Activated T-cell treated with anti-CD3 and anti-CD28 coated beads for 48 hours (primary cell): Measurements from ENCODE around the gene CEP170.
"Not testable (repeated sequence)": the region's sequence is repeated elsewhere in the genome, so short reads cannot be mapped to it uniquely, and the experiment has no call there.

ENCODE experiments used
- DNase-seq: peaks from one replicate; pipeline ENCODE4 v3.0.0-alpha.2; 2020; ENCODE audit warnings: low read depth

The CEP170 gene

DNA sequence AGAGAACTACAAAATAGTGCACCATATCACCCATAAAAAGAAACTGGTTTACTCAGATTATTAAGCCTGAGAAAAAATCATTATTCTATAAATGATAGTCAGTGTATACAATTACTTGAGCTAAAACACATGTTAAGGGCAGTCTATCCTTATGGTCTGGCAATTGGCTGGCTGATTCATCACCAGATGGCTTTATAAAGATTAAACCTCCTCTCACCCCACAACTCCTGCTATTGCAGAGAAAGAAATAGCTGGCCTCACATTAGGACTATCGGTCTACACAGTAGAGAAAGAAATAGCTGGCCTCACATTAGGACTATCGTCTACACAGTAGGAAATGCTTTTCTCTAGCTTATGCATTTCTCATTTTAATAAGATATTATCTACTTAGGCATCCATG, 21.2 kb downstream of the CEP170 start:
- DNase-seq: no peak

DNA sequence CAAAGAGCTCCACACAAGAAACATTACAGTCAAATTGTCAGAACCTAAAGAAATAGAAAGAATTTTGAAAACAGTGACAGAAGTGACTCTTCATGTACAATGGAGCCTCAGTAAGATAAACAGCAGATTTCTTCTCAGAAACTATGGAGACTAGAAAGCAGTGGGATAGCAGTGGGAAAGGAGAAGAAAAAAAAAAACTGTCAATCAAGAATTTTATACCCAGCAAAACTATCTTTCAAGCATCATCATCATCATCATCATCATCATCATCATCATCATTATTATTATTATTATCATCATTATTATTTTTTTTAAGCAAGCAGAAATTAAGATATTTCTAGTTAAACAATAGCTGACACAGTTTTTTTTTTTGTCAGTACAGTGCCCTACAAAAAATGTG, 24.2 kb downstream of the CEP170 start:
- no peak for DNase-seq

DNA sequence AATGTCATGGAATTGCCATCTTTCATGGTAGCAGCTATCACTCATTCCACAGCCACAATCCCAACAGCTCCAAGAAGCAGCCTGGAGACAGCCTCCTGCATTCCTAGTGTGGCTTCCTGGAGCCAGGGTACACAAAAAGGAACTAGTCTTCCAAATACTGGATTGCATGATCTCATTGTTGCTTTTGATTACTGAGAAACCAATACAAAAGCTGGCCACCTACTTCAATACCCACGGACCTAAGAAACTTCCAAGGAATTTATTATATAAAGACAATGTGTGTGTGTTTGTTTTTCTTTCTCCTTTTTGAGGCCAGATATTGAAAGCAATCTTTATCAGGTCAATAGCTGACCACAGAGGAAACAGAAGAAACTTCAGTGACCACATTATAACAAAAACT, 25.6 kb downstream of the CEP170 start:
- DNase-seq: no peak

DNA sequence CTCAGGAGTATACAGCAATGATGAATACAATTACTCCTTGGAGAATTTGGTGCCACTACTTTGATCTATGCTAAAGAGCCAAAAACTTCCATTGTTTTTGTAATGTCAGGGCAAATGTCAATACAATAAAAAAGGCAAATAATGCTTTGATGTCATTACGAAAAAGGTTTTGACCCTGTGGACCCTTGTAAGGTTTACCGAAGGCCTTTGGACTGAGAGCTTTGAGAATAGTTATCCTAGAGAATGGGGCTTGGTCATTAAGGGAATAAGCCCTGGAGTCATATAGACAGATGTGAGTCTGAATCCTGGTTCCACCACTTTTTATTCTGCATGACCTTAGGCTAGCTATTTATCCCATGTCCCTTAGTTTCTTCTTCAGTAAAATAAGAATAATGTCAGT, 27.5 kb downstream of the CEP170 start:
- DNase-seq: no peak

DNA sequence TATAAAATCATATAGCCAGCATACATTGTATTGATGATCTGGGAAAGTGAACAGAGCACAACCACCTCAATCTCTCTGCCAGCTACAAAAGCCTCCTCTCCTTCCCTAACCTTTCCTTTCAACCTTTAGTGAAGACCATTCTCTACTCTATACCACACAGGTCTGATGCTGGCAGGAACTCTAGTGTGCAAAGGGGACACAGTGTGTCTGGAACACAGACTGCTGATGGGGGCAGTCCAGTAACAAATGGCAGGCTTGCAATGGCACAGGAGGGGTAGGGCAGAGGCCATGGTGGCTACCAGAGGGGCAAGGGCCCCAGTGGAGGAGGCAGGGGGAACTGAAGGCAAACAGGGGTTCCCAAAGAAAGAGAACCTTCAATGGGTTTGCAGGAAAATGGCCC, 37.0 kb downstream of the CEP170 start:
- DNase-seq: no peak

DNA sequence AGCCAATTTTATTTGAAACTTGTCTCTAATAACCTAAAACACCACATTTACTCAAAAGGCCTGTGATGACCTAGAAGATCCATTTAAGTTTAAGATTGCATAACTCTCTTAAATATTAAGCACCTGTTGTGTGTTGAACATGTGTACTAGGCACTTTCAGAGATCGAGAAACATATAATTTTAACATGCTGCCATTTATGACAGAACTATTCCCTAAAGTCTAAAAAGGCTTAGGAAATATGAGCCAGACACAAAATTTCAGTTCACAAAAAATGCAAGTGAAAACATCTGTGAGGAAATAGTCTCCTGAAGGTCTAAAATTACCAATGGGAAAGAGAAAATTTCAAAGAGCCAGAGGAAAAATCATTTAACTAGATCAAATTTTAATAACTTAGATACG, 37.7 kb downstream of the CEP170 start:
- no peak for DNase-seq

DNA sequence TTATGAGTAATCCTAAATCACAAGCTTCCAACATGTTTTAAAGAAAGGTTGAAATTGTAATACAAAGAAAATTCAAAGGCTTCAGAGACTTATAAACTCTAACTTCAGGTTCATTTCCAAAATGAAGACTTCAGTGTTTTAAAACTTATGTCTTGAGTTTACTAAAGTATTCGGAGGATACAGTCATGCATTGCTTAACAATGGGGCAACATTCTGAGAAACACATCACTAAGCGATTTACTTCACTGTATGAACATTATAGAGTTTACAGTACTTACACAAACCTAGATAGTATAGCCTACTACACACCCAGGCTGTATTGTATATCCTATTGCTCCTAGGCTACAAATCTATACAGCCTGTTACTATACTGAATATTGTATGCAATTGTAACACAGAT, 38.3 kb downstream of the CEP170 start:
- no peak for DNase-seq

DNA sequence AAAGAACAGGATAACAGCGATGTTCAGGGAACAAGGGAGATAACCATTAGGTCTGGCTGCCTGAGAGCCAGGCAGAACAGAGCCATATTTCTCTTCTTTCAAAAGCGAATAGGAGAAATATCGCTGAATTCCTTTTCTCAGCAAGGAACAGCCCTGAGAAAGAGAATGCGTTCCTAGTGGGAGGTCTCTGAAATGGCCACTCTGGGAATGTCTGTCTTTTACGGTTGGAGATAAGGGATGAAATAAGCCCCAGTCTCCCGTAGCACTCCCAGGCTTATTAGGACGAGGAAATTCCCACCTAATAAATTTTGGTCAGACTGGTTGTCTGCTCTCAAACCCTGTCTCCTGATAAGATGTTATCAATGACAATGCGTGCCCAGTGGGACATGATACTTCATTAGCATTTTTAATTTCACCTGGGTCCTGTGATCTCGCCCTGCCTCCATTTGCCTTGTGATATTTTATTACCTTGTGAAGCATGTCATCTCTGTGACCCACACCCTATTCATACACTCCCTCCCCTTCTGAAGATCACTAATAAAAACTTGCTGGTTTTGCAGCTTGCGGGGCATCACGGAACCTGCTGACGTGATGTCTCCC, 39.7 kb downstream of the CEP170 start:
- DNase-seq: not testable (repeated sequence)

DNA sequence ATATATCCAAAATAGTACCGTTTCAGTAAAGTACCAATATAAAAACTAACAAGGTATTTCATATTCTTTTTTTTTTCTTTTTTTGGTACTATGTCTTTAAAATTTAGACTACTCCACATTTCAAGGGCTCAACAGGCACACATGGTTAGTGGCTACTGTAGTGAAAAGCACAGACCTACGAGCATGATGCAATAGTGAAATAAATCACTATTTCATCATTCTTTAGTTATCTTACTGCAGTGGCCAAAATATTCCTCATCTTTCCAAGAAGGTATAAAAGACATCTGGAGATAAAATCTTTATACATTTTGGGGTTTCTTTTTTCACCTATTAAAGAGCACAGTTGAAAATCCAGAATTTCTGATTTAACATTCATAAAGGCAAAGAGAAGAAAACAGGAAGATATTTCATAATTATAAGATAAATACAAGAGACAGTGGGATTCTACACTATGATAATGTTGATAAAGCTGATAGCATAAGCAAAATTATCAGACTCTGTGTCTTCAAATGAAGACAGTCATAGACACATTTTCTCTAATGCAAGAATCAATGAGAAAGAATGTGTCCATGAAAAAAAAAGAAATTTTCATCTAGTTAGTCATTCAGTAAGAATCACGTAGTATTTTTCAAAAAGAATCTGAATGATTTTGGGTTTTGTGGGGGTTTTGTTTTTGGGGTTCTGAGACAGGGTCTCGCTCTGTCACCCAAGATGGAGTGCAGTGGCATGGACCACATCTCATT, 41.9 kb downstream of the CEP170 start:
- DNase-seq: no peak

DNA sequence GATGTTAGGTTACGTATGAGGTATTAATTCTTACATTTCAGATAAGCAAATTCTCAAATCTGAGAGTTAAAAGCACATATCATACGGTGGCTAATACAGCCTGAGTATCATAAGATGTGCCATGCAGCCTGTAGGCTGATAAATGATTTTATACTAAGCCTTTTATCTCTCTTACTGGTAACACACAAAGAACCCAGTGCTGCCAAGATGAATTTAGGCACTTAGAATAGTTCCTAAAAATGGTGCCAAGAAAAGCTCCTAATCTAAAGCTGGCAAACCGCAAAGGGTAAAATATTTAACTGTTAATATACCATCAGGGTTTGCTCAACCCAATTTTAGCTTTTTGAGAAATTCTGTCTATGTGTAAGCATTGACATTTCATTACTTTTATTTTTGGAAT, 43.1 kb downstream of the CEP170 start:
- not testable (repeated sequence) for DNase-seq

DNA sequence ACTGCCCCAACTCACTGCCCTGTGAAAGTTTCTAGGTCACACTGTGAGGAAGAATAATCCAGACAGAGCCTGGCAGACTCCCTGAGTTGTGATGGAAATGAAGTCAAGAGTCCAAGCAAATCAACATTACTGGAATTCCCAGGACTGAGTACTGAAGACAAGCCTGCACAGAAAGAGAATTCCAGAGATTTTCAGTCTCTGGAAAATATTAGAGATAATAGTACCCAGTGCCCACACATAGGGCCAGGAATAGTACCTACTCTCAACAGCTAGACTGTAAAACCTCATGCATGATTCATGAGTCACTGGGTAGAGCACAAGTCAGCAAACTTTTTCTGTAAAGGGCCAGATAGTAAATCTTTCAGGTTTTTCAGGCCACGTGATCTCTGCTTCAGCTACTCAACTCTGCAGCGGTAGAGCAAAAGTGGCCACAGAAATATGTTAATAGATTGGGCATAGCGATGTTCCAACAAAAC, 50.0 kb downstream of the CEP170 start:
- not testable (repeated sequence) for DNase-seq

DNA sequence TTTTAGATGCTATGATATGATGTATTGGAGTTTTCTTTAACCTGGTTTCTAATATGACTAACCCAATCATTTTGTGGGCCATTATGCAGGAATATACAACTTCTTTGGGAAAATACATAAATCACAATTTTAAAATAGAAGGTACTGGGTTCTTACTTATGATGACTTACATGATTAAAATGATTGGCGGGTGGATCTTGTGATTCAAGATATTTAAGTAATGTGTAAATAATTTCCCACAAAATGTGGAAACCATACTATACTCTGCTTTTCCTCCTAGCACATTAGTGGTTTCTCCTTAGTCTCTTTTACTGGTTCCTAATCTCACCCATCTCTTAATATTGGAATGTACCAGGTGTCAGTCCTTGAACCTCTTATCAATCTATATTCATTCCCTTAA, 50.7 kb downstream of the CEP170 start:
- DNase-seq: not testable (repeated sequence)

DNA sequence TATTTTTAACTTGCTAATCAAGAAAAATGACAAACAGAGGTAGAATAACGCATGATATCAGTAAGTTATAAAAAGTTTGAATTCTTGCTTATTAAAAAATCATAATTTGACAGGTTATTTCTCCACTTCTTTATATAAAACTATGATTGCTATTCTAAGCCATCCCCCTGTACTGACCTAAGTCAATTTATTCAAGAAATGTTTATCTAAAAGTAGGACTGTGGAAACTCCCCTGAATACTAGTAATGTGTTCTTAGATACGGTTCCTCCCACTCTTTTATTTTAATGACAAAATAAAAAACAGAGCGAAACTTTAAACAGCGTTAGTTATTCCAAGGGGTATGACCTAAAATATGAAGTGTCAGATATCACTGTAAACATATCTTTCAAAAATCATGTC, 51.9 kb downstream of the CEP170 start:
- not testable (repeated sequence) for DNase-seq

DNA sequence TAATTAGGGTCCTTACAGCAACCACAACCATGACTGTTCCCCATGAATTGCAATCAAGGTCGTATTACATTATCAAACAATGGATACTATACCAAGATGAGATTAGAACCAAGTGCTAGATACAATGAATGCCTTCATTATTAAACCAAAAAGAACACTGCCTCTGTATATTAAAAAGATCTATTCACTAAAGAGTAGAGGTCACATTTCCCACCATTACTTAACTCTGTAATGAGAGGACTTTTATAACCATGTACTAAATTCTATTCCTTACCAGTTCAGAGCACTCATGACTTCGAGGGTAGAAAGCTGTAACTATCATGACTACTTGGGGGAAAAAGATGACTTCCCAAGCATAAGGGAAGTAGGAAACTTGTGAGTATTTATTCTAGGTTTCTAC, 53.8 kb downstream of the CEP170 start:
- DNase-seq: not testable (repeated sequence)

DNA sequence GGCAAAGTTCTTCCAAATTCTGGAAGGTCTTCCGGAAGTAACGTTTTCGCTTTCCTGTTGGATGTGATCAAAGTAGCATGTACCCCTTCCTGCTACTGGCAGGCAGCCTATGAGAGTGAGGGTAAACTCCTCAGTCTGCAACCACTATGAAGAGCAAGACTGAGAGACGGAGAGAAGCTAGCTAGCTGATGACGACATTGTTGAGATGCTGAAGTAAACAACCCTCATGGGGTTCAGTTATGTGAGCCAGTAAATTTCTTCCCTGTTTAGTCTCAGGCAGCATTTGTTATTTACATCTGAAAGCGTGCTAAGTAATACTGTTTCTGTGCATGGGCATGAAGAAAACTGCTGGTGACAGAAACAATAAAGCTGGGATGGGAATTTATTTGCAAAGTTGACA, 57.6 kb downstream of the CEP170 start:
- not testable (repeated sequence) for DNase-seq

DNA sequence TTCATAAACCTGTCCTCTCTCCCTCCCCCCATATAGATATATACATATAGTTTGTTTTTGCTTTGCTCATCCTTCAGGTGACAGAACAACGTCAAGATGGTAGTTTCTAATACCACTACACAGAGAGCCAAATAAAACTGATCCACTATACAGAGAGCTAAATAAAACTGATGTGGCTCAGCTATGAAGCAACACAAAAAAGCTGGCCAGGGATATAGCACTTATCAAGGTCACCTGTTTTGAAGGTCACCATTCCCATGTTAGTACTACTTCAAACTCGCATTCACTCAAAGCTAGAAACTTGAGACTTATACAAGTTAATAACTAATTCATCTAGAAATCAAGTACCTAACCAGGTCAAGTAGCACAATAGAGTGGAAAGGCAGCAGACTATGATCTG, 61.8 kb downstream of the CEP170 start:
- DNase-seq: not testable (repeated sequence)

DNA sequence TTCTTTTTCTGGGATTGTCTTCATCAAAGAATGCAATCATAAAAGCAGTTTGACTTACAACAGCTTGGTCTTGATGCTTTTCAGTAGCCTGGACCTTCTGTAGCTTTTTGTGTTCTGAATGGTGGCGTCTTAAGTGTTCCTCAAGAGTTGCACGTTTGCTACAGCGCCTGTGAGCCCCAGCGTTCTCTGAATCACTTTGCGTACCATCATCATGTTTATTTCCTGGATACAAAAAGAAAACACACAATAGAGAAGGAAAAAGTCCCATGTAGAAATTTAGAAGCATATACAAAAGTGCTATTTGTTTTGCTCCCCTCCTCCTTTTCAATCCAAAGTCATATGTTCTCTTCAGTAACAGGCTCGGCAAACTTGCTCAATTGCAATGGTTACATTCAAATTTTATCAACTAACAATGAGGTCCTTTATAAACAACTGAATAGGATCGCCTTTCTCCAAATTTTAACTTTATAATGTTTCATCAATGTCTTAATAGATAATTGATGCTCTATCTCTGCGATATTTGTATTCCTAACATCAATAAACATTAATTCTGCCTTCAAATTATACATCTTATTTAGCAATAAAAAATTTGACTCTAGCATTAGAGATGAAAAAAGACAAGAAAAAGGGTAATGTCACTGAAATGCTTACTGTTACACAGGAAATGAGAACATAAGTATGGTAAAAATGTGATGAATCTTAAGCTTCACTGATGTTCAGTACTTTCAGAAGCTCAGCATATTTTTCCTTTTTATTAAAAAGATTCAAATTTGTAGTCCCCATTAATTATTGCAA, 68.7 kb downstream of the CEP170 start:
- not testable (repeated sequence) for DNase-seq

DNA sequence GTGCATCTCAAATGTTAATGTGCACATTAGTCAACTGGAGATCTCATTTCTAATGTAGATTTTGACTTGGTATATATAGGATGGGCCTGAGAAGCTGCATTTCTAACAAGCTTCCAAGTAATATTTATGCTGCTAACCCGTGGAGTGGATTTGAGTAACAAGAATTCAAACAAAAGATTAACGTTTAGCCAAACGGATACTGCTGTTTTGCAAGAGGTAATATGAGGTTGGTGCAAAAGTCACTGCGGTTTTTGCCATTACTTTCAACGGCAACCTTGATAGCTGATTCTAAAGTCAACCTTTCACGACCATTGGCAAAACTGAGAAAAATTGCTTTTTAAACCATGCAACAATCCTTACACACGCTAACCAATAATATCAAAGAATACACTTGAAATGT, 70.3 kb downstream of the CEP170 start:
- not testable (repeated sequence) for DNase-seq

DNA sequence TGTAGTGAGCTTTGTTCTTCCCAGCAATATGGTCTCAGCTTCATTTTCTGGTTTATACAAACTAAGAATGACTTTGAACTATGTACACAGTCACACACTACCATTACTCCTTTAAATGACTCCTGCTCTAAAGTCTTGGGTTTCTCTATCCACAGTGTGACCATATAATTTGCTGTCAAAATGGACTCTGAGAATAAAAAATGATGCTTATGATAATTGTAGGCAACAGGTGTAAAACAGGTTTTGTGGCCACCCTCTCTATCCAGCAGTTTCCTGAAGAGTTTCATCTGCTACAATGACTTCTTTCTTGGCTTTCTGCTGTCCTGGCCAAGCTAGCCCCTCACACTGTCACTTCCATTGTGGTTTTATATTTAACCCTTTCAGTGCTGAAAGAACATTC, 71.4 kb downstream of the CEP170 start:
- not testable (repeated sequence) for DNase-seq

DNA sequence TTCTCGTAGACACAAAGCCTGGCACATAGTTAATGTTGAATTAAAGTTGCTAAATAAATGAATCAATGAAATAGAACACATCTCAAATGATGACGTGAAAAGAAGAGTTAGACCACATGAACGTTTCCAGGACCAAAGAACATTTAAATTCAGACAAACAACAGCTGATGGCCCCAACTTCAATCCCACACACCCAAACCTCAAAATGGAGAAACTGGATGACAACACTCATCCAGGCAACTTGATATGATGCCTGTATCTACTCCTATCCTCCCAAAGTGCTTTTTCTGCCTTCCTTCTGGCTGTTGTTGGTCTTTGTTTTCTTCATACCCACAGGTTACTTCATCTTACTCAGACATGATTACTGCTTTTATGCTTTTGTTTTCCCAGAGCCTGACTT, 71.9 kb downstream of the CEP170 start:
- not testable (repeated sequence) for DNase-seq

DNA sequence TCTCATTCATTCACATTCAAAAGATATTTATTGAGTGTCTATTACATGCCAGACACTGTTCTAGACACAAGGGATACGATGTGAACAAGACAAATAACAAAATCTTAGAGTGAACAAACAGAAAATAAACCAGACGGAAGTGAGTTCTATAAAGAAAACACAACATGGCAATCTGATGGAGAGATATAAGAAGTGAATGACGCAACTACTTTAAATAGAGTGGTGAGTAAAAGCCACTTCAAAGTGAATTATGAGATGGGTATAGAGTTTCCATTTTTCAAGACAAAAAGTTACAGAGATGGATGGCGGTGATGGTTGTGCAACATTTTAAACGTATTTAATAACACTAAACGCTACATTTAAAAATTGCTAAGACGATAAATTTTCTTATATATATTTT, 75.4 kb downstream of the CEP170 start:
- DNase-seq: no peak

DNA sequence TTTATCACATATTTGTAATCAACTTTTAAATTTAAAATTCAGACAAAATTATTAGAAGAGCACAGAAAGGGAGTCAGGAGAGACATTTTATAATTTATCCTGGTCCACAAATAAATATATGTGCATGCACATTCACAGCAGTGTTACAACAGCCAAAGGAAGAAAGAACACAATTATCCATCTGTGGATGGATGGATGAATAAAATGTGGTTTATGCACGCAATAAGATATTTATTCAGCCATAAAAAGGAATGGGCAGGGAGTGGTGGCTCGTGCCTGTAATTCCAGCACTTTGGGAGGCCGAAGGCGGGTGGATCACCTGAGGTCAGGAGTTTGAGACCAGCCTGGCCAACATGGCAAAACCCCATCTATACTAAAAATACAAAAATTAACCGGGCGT, 77.3 kb downstream of the CEP170 start:
- not testable (repeated sequence) for DNase-seq
